ENCODE measurements around the gene MAS1L.
A peak's percentile ranks its signal among the peaks of the same experiment; 100 is the strongest.

Gene MAS1L

DNA sequence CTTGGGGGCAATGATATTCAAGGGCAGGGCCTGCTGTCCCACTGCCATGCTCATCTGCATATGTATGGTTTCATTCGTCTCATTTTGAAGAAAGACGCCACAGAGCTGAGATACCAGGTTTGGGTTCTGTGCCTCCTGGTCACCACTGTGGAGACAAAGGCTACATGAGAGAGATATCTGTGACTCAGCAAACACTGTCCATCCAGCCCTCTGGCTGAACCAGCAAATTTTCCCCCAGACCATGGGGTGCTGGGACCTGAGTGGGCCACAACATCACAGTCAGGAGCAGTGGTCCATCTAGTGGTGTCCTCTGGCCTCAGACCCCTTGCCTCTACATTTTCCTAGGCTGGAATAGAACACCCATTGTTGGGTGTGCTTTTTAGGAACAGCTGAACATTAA, at the start of gene MAS1L:
MAS1L (minus strand) TSS at position 297 of the 400 bp plus-strand sequence; CDS start at position 243, 54 bp downstream.
- DNase-seq: no peak

DNA sequence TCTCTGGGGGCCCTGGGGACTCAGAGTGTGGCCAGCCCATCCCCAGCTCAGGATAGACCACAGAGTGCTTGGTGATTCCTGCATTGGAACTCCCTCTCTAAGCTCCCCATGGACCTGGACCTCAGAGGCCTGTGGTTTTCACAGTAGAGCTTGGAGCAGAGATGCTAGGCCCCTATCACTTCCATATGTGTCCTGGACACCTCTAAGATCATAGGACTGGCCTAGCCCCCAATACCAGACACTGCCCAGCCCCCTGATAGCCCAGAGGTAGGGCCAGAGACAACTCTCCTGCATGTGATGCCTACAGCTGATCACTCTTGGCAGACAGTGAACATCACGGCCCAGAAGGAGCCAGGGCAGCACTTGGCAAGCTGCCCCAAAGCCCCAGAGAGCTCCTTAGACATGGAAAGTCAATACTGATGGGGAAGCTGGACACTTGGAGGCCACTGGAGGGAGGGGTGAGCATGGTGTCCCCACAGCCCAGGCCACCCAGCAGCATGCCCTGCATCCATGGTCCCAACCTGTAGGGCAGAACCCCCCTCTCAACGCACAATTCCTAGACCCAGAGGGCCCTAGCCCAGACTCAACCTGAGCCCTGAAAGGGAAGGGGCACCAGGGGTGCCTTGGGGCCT, 44.7 kb upstream of the MAS1L start:
- no peak for DNase-seq

DNA sequence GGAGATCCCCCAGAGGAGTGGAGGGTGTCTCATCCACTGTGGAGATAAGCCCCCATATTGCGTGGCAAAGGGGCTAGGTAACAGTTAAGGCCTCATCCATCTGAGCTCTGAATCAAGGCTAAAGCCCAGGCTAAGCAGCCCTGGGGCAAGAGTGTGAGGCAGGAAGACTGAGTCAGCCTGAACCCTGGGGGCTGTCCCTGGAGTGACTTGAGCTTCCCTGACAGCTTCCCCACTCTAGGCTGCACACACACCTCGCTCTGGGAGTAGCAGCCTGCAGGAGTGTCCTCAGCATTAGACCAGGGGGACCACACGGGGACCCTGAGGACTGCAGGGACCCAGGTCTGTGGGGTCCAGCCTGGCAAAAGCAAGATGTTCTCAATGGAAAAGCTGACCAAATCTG, 43.9 kb upstream of the MAS1L start:
- DNase-seq: no peak

GRCh38 chr6:29530671-29531310, 43.0 kb upstream of the MAS1L start:
- no peak for DNase-seq

GRCh38 chr6:29529956-29530355, 42.2 kb upstream of the MAS1L start:
- DNase-seq: no peak

DNA sequence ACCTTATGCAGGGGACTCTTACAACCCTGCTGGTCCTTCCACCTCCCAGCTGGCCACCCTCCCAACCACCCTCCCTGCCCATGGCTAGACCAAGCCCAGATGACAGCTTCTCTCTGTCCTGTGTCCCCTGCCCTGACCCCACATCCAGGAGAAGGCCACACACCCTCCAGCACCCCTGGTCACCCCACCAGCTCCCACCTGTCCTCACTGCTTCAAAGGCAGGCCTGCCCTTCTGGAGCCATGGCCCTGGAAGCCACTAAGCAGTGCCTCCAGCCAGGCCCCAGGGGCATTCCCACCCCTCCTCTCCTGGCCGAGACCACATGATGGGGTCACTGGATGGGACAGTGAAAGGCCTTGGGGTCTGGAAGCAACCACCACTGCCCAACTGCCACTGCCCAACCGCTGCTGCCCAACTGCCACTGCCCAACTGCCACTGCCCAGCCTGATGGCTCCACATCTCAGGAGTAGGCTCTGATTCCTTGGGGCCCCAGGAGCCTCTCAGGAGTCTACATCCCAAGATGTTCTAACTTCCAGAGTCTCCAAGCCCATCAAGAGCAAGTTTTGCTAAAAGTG, 41.3 kb upstream of the MAS1L start:
- DNase-seq: no peak

DNA sequence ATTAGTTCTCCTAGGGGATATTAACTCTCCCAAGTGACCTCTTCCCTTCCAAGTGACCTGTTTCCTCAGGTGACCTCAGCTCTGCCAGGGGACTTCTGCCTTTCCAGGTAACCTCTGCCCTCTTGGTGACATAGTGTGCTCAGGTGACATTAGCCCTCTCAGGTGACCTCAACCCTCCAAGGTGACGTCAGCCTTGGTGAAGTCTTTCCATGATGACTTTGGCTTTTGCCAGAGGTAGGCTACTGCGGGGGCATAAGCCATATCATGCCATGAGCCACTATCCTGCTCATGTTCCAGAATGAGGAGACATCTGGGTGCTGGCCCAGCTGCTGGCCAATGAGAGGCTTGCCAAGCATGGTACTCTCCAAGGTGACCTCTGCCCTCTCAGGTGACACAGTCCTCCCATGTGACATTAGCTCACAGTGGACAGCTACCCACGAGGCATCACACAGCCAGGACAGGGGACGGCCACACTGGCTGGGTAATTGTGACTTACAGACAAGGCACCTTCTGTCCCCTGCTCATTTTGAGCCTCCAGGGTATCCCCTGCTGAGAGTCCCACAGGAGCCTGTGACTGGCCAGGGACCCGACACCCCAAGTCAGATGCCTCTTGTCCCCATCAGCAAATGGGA, 40.7 kb upstream of the MAS1L start:
- no peak for DNase-seq

- DNase-seq: no peak
These were observed 39.8 kb upstream of the MAS1L start for GRCh38 chr6:29527564-29527963.

GRCh38 chr6:29527126-29527525, 39.4 kb upstream of the MAS1L start:
- no peak for DNase-seq

DNA sequence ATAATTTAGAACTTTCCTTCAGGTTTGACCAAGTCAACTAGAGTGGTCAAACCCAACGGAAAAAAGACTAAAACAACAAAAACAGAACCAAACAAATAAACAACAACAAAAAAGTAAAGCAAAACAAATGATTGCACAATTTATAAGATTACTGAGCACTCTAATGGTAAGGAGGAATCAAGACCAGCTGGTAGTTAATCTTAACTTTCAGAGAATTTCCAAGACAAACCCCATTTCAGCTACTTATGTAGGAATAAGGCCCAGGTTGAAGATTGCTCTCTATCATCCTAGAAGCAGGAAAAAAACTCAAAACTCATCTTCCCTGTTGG, 37.5 kb upstream of the MAS1L start:
- DNase-seq: no peak

GRCh38 chr6:29524444-29525310, 36.9 kb upstream of the MAS1L start:
- DNase-seq: no peak

DNA sequence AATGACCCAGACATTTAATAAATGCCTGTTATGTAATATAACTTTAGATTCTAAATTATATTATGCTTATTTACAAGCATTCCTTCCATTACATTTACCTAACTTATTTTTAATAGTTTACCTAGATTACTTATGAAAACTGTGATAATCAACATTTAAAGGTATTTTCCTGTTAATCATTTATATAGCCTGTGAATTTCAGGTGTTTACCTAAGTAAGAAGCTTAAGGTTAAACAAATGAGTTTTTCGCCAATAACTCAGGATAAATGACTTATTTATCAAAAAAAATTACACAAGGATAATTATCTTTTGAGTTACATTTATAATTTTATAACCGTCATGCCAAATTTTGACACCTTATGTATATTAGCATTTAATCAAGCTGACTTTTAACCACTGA, 36.3 kb upstream of the MAS1L start:
- DNase-seq: no peak

DNA sequence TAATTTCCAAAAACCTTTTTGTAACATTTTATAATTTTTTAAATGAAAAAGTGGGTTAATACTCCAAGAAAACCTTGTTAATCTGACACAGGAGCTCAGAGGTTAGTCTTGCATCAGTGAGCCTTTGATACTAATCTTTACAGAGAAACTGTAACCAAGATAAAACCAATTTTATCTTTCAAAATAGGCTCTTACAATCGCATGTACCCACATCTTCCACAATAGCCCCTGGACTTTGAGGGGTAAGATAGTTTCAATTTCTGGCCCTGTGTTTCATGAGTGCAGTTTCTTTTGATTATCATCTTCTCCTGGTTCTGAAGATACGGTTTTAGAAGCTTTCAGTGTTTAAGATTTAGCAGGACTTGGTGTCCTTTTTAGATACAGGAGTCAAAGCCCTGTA, 34.5 kb upstream of the MAS1L start:
- DNase-seq: no peak

GRCh38 chr6:29521006-29521680, 33.4 kb upstream of the MAS1L start:
- DNase-seq: no peak

- no peak for DNase-seq
These were observed 32.5 kb upstream of the MAS1L start for GRCh38 chr6:29520232-29520631.

DNA sequence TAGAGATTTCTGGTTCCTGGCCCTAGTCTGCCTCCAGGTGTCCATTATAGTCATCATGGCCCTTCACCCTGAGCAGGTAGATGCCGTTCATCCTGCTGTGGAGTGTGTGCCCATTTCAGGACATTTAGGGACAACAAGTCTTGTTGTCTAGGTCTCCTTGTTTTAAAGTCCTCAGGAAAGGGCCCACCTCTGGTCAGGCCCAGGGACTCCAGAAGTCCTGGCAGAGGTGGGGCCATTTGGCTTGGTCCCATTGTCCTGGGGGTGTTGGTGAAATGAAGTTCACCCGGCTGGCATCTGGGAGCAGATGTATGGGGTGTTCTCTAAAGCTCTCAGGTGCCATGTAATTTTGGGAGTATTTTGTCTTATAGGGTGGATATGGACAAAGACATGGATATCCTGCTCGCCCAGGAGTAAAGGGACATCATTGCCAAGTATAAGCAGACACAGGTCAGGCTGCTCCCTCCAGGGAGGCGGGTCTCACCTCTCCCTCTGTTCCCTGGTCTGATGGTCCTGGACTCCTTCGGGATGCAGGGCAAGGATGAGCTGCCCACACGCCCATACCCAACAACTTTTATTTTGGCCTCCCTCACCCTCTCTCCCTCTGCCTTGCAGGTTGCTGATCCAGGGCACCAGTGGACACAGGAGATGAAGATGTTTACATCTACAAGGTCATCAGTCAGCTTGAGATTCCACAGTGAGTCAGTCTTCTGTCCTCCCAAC, 31.7 kb upstream of the MAS1L start:
- DNase-seq: no peak

DNA sequence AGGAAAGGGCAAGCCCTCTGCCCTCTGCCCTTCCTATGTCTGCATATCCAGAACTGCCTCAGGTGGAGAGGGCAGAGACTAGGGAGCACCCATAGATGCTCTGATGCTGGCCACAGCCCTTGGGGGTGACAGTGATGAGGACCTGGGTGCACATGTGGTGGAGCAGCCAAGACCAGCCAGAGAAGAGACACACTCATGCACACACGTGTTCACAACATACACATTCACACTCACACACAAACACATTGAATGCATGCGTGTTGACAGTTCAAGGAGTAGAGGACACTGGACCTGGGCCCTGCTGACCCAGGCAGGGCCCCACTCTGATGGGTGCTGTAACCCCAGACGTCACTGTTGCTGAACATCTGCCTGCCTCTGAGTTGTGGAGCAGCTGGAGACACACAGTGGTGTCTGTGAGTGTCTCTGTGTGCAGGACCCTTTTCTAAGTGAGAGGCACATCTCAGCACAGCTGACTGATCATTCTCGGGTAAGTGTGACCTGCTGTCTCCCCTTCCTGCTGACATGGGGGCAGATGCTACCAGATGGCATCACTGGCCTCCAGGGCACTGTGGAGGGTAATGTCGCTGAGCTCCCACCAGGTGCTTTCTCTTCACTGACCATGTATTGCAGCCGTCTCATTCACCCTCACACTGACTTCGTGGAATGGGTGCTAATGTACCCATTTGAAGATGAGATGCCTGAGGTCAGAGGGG, 30.1 kb upstream of the MAS1L start:
- no peak for DNase-seq

- no peak for DNase-seq
These were observed 29.5 kb upstream of the MAS1L start for GRCh38 chr6:29517245-29517644.

DNA sequence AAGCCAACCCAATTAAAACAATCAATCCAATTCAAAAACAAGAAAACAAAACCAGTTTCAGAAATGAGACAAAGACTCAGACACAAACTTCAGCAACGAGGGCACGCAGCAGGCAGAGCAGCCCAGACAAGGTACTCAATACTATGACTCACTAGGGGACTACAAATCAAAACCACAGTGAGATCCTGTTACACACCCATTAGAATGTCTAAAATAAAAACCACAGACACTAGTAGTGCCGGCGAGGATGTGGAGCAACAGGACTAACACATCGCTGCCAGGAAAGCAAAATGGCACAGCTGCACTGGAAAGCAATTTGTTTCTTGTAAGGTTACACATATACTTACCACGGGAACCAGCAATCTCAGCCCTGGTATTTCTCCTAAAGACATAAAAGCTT, 28.4 kb upstream of the MAS1L start:
- DNase-seq: peak; percentile 2

GRCh38 chr6:29510746-29511300, 23.1 kb upstream of the MAS1L start:
- DNase-seq: no peak

GRCh38 chr6:29510202-29510601, 22.4 kb upstream of the MAS1L start:
- DNase-seq: no peak

Measured in MV-4-11 (cell line).